ENCODE measurements around the gene GATB.
"Not testable (repeated sequence)": the region's sequence is repeated elsewhere in the genome, so short reads cannot be mapped to it uniquely, and the experiment has no call there.

Gene GATB

GRCh38 chr4:151785484-151786157 lies 24.8 kb upstream of the GATB start:
- DNase-seq (ENCODE audit: insufficient read length, low spot score) = no peak
- no peak for FAIRE-seq

GRCh38 chr4:151784706-151785105 lies 23.9 kb upstream of the GATB start:
- DNase-seq (ENCODE audit: insufficient read length, low spot score) = no peak
- FAIRE-seq = no peak

- no peak for DNase-seq (ENCODE audit: insufficient read length, low spot score)
- FAIRE-seq = no peak
Measured at GRCh38 chr4:151783867-151784266, 23.1 kb upstream of the GATB start.

DNA sequence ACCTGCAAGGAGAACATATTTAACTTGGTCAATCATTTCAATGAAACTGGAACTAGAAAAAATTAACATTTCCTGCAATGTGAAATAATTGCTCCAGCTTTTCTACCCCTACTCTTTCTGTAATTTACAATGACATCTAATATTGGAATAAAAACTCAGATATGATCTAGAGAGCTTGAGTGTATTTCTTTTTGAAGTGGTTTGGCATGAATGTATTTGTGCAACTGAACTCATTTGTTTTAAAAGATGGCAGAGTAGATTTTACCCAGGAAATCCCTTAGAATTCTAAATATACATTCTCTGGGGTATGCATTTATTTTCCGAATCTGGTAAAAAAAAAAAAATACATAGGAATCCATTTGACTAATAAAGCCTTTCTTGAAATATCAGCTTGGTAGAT lies 21.5 kb upstream of the GATB start:
- FAIRE-seq = no peak
- no peak for DNase-seq (ENCODE audit: insufficient read length, low spot score)

DNA sequence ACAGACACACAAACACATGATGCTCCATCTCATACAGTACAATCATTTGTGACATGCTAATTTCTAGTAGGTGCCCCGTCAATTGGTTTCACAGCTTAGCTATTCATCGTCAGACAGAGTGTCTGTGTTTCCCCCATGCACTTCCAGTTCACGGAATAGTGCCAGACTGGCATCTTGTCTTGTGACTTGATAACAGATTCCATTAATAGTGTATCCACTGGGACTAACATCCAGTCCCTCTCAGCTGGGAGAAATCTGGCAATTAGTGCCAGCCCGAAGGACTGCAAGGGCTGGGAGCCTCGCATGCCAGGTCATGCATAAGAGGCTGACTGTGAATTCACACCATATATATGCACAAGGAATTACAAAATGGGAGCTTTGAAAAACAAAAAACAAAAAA lies 20.2 kb upstream of the GATB start:
- DNase-seq (ENCODE audit: insufficient read length, low spot score) (no peak), FAIRE-seq (no peak)

- DNase-seq (ENCODE audit: insufficient read length, low spot score) (no peak), FAIRE-seq (no peak)
Measured at GRCh38 chr4:151777471-151777870, 16.7 kb upstream of the GATB start.

GRCh38 chr4:151774324-151774723 lies 13.5 kb upstream of the GATB start:
- DNase-seq (ENCODE audit: insufficient read length, low spot score) (no peak), FAIRE-seq (no peak)

- FAIRE-seq (no peak), DNase-seq (ENCODE audit: insufficient read length, low spot score) (no peak)
Measured at GRCh38 chr4:151772274-151772673, 11.5 kb upstream of the GATB start.

DNA sequence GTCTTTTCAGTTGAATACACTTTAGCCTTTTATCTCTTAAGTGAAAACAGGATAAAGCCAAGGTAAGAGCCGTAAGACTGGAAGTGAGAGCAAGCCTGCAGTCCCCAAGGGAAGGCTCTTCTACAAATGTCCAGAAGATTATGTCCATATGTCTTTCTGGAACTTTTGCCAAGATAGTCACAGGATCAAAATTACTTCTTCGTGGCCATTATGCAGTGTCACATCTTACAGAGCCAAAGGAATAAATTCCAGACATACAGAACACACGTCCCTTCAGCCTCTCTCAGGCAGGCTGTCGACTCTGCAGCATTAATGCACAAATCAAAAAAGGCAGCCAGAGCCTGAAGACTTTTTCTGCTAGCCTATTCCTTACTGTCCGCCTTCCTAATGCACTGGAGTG lies 10.9 kb upstream of the GATB start:
- FAIRE-seq (no peak), DNase-seq (ENCODE audit: insufficient read length, low spot score) (no peak)

- FAIRE-seq (peak; percentile 4), DNase-seq (ENCODE audit: insufficient read length, low spot score) (no peak)
Measured at GRCh38 chr4:151770154-151770553, 9.3 kb upstream of the GATB start.

GRCh38 chr4:151768835-151769234 lies 8.0 kb upstream of the GATB start:
- DNase-seq (ENCODE audit: insufficient read length, low spot score) = no peak
- FAIRE-seq = no peak

DNA sequence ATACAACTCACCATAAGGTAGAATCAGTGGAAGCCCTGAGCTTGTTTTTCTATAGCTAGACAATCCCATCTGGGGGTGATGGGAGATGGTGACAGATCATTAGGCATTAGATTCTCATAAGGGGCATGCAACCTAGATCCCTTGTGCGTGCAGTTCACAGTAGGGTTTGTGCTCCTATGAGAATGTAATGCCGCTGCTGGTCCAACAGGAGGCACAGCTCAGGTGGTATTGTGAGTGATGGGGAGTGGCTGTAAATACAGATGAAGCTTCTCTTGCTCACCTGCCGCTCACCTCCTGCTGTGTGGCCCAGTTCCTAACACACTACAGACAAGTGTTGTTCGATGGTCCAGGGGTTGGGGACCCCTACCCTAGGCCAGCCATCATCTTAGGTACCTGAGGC lies 5.9 kb upstream of the GATB start:
- no peak for DNase-seq (ENCODE audit: insufficient read length, low spot score)
- FAIRE-seq = no peak

DNA sequence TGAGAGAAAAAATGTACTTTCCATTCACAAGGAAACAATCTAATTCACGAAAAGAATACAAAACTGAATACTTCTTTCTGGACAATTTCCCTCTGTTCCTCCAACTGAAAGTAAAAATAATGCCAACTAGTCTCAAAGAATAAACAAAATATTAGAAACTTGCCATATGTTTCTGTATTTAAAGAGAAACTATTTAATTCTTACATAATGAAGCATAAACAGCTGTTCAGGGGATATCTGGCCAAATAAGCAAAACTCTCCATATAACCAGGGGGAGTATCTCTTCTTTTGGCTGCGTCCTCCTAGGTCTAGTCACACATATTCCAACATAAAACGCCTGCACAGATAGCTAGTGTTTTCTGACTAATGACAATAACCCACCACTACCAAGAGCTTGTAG lies 805 bp downstream of the GATB start:
- DNase-seq (ENCODE audit: insufficient read length, low spot score) (no peak), FAIRE-seq (no peak)

DNA sequence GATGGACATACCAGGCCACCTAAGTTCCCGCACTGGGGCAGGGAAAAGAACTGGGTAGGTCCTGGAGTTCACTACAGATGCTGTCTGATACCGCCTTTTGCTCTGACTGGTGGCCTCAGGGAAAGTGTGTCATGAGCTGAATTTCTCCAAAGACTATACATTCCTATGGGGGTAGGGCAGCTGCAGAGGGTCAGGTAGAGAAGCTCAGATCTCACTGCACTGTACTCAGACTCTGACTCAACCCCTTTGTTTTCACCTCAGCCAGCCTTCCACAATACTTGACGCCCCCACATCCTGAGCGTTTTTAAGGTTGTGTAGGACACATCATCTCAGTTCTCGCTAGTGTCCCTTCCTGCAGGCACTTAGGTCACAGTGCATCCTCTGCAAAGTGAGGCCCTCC lies 7.8 kb downstream of the GATB start:
- no peak for DNase-seq (ENCODE audit: insufficient read length, low spot score)
- FAIRE-seq = no peak

DNA sequence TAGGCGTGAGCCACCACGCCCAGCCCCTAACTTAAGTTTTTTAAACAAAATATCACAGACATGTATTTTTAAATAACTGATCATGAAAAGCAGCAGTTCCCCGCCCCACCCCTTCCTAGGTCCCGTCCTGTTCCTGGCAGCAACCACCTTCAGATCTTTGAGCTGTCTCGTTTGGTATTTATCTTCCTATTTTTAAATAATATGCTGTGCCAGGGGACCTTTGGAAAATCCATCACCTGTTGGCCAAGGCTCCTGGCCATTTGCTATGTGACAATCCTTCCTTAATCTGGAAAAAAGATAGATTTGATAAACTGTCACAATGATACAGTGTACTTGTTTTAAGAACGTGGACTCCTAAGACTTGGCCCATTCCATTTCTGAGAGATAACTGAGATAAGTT lies 10.7 kb downstream of the GATB start:
- FAIRE-seq = no peak
- no peak for DNase-seq (ENCODE audit: insufficient read length, low spot score)

GRCh38 chr4:151745481-151746231 lies 15.2 kb downstream of the GATB start:
- no peak for DNase-seq (ENCODE audit: insufficient read length, low spot score)
- no peak for FAIRE-seq

GRCh38 chr4:151744614-151745013 lies 16.2 kb downstream of the GATB start:
- FAIRE-seq (peak; percentile 78), DNase-seq (ENCODE audit: insufficient read length, low spot score) (no peak)

DNA sequence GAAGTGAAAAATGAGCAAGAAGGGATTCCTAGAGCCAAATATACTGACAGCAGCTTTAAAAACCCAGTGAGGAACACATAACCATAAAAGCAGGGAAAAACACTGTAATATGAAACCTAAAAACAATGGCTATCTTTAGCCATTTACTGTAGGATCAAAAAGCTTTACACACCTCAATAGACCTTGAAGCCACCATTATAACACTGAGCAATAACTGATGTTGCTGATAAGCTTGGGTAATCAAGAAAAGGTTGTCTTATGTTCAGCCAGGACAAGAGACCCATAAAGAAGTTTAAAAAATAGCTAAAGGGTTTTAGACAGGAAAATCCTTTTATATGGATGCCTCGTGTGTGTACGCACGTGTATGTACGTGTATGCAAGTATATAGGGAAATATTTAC lies 16.9 kb downstream of the GATB start:
- peak; percentile 28 for FAIRE-seq

DNA sequence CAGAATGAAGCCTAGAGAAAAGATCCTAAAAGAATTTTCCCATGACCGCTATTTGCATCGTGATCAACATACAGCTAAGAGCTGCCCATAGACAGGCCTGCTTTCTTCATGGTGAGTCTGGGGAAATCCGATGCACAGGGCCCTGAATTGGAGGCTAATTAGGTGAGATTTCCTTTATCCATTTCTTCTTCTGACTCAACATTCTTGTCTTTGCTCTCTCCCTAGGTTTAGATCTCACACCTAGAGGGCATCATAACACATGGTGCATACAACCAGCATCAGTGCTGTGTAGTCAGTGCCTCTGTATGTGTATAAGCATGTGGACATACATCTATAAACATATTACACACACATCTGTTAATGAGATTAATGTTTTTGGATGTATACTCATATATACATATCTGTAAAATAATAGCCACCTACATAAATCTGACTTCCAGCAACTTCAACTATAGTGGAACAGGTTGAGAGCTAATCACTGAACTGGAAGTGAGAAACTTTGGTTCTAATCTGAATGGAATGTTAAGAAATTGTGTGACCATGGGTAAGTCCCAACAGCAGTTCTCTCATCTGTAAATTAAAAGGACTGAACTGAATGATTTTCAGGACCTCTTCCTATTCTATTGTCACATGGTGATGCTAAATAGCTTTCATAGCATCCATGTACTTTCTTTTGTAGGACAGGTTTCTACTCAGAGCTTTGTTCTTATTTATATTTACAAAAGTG lies 17.5 kb downstream of the GATB start:
- DNase-seq (ENCODE audit: insufficient read length, low spot score) = no peak
- no peak for FAIRE-seq

More for the DNA sequence above, 16.9 kb downstream of the GATB start:
- DNase-seq (ENCODE audit: insufficient read length, low spot score) = no peak

- FAIRE-seq (no peak), DNase-seq (ENCODE audit: insufficient read length, low spot score) (no peak)
Measured at GRCh38 chr4:151738720-151739517, 21.9 kb downstream of the GATB start.

- not testable (repeated sequence) for DNase-seq (ENCODE audit: insufficient read length, low spot score); FAIRE-seq
Measured at GRCh38 chr4:151736852-151737251, 24.0 kb downstream of the GATB start.
